HG02870 (cell line): Measurements from ENCODE around the gene NKAIN4.

Experiments used
- ATAC-seq: cut with Tn5 transposase; IDR thresholded peaks from one replicate; pipeline ENCODE4 v1.9.1; 2021; ENCODE audit warnings: mild to moderate bottlenecking, moderate library complexity; ENCODE audit not compliant: unreplicated experiment

NKAIN4 gene

GRCh38 chr20:63198606-63199005 is 55.7 kb downstream of the NKAIN4 start:
- no peak for ATAC-seq

- ATAC-seq: no peak
Observed at GRCh38 chr20:63196768-63197470, 57.3 kb downstream of the NKAIN4 start.

- ATAC-seq: no peak
Observed at GRCh38 chr20:63194797-63195173, 59.5 kb downstream of the NKAIN4 start.

GRCh38 chr20:63194007-63194796 is 60.1 kb downstream of the NKAIN4 start:
- ATAC-seq: no peak

- no peak for ATAC-seq
Observed at GRCh38 chr20:63192721-63193120, 61.5 kb downstream of the NKAIN4 start.

GRCh38 chr20:63191400-63191799 is 62.9 kb downstream of the NKAIN4 start:
- no peak for ATAC-seq

GRCh38 chr20:63190828-63191227 is 63.4 kb downstream of the NKAIN4 start:
- ATAC-seq: no peak
